Activated T-cell treated with anti-CD3 and anti-CD28 coated beads for 1 hour (primary cell): Measurements from ENCODE around the gene XCL2.
"Not testable (repeated sequence)": the region's sequence is repeated elsewhere in the genome, so short reads cannot be mapped to it uniquely, and the experiment has no call there.

Experiments used
- DNase-seq: peaks from one replicate; pipeline ENCODE4 v3.0.0-alpha.2; 2020; ENCODE audit warnings: low read depth

Gene XCL2

DNA sequence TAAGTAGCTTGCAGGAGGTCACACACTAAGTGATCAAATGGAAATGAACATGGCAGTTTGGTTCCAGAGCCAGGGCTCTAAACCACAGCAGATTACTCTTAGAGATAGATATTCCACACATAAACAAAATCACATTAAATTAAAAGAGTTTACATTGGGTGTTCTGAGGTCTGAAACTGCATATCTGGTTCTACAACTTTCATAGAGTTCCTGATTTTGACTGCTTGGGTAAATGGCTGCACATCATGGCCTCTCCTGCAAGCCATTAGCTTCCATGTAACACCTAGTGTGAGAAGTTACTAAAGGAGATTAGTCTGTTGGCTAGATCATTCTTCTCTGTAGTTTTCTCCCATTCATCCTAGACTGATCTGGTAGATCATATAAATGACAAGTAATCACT is 12.8 kb upstream of the XCL2 start:
- no peak for DNase-seq

DNA sequence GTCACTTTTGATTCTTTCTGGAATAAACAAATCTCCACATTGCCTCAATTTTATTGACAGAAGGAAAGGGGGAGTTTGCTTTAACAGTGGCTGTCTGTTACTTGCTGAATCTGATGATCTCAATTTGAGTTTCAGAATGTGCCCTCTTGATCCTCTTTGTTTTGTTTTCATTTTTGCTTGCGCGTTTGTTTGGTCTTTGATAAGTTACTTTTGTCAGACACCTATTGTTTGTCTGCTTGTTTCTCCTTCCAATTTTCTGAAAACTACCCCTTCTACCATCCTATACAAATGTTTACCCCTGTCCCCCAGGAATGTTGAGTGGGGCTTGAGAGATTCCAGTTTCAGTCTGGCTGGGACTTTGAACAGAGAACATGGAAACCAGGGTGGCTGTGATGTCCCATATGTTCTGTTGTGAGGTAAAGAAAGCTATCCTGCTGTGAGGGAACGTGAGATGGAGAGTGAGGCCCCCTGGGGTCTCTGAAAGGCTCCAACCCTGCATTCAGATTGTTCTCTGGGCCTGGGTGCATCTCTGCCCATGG is 11.8 kb upstream of the XCL2 start:
- DNase-seq, result no peak

DNA sequence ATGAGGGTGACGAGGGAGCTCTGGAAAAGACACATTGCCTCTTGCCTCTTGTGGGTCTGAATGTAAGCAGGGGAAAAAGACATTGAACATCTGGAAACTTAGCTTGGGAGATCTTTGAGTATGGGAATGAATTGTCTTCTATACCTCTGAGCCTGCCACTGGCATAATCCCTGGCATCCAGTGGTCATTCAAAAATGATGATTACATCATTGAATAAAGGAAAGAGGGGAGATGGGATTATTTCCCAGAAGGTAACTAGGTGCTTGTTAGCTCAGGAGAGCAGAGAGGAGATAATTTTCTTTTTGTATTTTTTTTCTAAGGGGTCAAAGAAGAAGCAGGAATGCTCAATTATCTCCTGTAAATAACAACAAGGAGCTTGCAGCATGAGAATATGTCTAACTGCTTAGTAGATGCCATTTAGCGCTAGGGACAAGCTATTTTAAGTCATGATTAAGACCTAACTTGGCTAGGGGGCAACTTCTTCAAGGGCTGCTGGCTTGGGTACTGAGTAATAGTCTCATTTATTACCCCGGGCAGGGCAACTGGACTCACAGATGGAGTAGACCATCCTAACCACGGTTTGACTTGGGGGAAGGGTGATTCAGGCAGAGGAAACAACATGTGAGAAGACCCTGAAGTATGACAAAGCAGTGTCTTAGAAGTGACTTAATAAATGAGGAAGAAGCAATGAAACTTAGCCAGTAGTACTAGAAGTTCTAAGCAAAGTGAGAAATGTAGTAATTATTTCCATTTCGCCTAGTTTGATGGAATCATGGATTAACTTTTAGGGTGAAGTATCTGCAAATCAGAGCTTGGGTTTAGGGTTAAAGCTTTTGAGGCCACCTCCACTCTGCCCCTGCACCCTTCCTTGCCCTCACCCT is 11.0 kb upstream of the XCL2 start:
- DNase-seq, result no peak

- no peak for DNase-seq
Observed at GRCh38 chr1:168553680-168554553, 10.1 kb upstream of the XCL2 start.

- no peak for DNase-seq
Observed at GRCh38 chr1:168552961-168553360, 9.2 kb upstream of the XCL2 start.

DNA sequence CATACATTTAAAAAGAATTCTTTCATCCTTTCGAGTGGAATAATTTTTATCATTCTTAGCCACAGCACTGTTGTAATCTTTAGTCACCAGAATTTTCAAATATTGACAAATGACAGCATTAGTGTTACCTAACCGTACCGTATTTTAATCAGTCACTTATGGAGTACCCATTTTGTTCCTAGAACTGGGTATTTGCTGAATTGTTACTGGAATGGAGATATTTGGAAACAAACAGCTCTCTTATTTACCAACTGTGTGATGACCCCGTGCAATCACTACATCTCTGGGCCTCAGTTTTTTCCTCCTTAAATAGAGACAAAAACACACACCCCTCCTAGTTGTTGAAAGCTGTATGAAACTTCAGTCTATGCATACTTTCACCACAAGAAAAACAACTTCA is 7.9 kb upstream of the XCL2 start:
- no peak for DNase-seq

DNA sequence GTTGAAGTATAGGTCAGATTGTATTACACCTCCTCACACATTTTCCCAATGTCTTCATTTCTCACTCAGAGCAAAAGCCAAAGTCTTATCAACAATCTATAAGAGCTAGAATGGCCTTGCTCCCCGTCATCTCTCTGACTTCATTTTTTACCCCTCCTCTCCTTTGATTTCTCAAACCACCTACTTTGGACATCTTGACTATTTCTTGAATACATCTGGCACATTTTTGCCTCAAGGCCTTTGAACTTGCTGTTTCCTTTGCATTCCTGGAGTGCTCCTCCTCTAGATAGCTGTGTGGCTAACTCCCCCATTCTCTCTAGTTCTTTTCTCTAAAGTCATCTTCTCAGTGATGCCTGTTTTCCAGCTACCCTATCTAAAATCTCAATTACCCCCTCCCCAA is 7.2 kb upstream of the XCL2 start:
- no peak for DNase-seq

DNA sequence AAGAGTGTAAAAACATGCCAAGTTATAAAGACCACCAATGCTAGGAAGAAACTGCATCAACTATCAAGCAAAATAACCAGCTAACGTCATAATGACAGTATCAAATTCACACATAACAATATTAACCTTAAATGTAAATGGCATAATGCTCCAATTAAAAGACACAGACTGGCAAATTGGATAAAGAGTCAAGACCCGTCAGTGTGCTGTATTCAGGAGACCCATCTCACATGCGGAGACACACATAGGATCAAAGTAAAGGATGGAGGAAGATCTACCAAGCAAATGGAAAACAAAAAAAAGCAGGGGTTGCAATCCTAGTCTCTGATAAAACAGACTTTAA is 2.7 kb upstream of the XCL2 start:
- not testable (repeated sequence) for DNase-seq

DNA sequence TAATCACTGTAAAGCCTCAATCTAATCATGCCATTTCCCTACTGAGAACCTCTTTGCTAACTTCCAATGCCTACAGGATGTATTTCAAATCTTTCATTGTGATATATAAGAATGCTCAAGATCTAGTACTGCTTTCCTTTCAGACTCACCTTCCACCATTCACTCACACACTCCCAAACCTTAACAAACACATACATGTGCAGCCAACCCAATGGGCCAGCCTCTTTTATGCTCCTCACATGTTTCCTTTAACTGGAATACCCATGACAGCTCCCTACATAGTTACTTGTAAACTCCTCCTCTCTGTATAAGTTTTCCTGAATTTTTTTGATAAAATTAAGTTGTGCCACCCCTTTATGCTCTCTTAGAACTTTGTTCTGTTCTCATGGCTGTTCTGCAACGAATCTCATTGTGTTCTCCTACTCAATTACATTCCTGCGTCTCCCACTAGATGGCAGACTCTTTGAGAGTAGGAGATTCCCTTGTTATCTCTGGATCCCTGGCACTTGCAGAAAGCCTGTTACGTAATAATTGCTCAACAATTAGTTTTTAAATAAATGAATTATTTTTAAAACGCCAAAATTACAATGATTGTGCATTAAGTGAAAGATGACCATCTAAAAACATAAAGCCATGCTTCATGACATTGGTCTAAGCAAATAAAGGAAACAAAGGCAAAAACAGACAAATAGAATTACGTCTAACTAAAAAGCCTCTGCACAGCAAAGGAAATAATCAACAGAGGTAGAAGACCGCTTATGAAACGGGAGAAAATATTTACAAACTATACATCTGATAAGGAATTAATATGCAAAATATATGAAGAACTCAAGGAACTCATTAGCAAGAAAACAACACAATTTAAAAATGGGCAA is 2.1 kb upstream of the XCL2 start:
- not testable (repeated sequence) for DNase-seq

DNA sequence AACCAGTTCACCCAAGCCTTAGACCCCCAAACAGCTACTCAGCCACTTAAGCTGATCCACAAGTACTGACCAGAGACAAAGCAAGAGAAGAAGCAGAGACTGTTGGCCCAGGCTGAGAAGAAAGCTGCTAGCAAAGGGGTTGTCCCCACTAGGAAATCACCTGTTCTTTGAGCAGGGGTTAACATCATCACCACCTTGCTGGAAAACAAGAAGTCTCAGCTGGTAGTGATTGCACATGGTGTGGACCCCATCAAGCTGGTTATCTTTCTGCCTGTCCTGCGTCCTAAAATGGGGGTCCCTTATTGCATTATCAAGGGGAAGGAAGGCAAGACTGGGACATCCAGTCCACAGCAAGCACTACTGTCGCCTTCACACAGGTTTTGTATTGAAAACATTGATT is 819 bp downstream of the XCL2 start:
- not testable (repeated sequence) for DNase-seq

GRCh38 chr1:168540798-168541197 is 3.0 kb downstream of the XCL2 start:
- DNase-seq, result not testable (repeated sequence)

- DNase-seq, result no peak
Observed at GRCh38 chr1:168535536-168535935, 8.3 kb downstream of the XCL2 start.

DNA sequence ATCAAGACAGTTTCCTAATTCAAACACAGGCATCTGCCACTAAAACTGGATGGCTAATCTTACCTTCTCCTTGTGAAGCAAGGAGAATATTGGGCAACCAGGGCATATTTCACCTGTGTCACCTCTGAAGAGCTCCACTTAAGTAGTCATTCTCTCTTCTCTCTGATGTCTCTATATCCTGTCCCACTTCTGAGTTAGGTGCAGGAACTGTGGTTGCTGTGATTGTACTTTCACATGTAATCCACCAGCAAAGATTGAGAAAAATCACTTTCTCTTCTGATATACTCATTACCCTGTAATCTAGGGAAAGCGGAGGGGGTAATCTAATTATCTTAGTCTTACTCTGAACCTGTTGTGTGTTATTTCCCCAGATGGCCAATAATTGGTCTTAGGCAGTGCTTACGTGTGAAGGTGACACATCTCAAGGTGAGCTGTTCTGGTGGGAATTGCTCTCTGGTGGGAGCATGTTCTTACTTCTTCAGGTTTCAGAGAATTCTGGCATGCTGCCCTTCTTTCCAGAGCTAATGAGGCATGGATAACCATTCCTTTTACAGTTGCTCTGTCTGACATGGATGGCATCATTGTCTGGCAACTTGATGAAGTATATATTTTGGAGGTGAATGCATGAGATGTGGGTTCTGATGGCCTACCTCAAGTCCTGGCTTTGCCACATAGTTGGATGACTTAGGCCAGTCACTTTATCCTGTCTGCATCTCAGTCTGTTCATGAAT is 12.0 kb downstream of the XCL2 start:
- DNase-seq, result no peak

GRCh38 chr1:168529518-168529917 is 14.3 kb downstream of the XCL2 start:
- no peak for DNase-seq

- no peak for DNase-seq
Observed at GRCh38 chr1:168521401-168522000, 22.3 kb downstream of the XCL2 start.

DNA sequence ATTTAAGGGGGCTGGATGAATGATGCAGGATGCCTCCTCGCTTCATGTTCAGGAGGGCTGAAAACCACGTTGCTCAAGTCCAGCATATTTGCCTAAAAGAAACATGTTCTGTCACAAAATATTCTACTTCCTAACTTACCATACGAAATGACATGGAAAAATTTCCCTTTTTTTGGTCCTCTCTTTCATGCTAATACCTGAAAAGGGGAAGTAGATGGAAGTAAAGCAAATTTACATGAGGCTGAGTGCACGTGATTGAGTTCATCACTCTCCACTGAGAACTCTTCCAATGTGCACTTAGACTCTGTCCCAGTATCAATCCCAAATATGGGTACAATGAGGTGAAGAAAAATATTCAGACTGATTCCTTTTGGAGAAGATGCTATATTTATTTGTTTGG is 23.0 kb downstream of the XCL2 start:
- no peak for DNase-seq

- DNase-seq, result no peak
Observed at GRCh38 chr1:168520052-168520751, 23.6 kb downstream of the XCL2 start.

DNA sequence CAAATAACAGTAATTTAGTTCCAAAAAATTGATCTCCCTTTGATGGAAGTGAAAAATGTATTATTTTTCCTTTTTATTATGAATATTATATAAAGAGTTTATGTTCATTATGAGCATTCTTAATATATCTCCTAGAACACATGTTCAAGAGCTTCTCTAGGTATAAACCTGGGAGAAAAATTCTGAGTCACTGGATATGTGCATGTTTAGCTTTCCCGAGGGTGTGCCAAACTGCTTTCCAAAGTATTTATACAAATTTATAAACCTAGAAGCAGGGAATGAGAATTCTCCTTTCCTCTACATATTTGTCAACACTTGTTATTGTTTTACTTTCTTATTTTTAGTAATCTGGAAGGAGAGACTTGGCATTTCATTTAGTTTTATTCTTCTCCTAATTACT is 25.0 kb downstream of the XCL2 start:
- no peak for DNase-seq

- no peak for DNase-seq
Observed at GRCh38 chr1:168518201-168518689, 25.6 kb downstream of the XCL2 start.

DNA sequence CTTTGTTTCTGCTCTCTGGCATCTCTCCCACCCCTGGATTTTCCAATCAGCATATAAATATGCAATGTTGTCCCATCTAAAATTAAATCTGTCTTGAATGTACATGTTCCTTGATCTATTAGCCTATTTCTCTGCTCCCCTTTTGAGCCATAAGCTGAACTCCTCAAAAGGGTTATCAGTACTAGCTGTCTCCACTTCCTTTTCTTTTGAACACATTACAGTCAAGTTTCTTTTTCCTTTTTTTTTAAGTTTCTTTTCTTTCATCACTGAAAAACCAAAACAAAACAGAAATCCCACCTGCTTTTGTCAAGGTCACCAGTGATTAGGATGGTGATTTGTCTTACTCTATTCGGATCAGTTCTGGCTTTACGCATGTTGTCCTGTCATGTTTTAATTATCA is 29.3 kb downstream of the XCL2 start:
- DNase-seq, result no peak
